A549 (cell line): ENCODE data around the gene SLC2A1. TPM values are rescaled to one million over a fixed set of nuclear protein-coding genes. Genes with fewer than 3 reads are reported as not detected.

Experiments
- BHLHE40 ChIP-seq: IDR thresholded peaks from 2 replicates; pipeline ENCODE4 v1.6.1; 2012; ENCODE audit warnings: low read depth, low read length, inconsistent platforms
- CBX2 ChIP-seq: fragments of 200-600 bp; sonication (generic); IDR thresholded peaks from 2 replicates; pipeline ENCODE4 v1.6.1; 2016; ENCODE audit warnings: low read depth, mild to moderate bottlenecking, borderline replicate concordance
- CEBPB ChIP-seq, 2 experiments: fragments of >200 bp in 1 of 2; sonication (Bioruptor Twin) in 1 of 2; formaldehyde crosslinking in 1 of 2; IDR thresholded peaks; 2 replicates each; pipeline ENCODE4 v1.6.1; 2012 to 2016
- CHD2 ChIP-seq: fragments of 150-350 bp; IDR thresholded peaks from 2 replicates; pipeline ENCODE4 v1.6.1; 2014; ENCODE audit warnings: low read length; ENCODE audit not compliant: partially characterized antibody
- CHD4 ChIP-seq: fragments of 200-600 bp; sonication (generic); IDR thresholded peaks from 2 replicates; pipeline ENCODE4 v1.6.1; 2016; ENCODE audit warnings: antibody characterized with exemption, mild to moderate bottlenecking, borderline replicate concordance
- EHMT2 ChIP-seq: fragments of 200-600 bp; sonication (generic); IDR thresholded peaks from 2 replicates; pipeline ENCODE4 v1.6.1; 2016; ENCODE audit warnings: antibody characterized with exemption, low read depth, mild to moderate bottlenecking, moderate library complexity
- ESRRA ChIP-seq: fragments of 150-350 bp; IDR thresholded peaks from 2 replicates; pipeline ENCODE4 v1.6.1; 2014; ENCODE audit warnings: mild to moderate bottlenecking, low read length, borderline replicate concordance
- FOSB ChIP-seq: fragments of 250-450 bp; sonication (Bioruptor Pico); IDR thresholded peaks from 2 replicates; pipeline ENCODE4 v1.5.0; 2020; ENCODE audit warnings: mild to moderate bottlenecking, moderate library complexity
- FOSL2 ChIP-seq, 2 experiments: fragments of 450-650 bp in 1 of 2; fragments of >200 bp in 1 of 2; sonication (Bioruptor Twin) in 1 of 2; formaldehyde crosslinking; IDR thresholded peaks; 2 replicates each; pipeline versions ENCODE4 v1.5.0 to v1.6.1; 2016 to 2020; ENCODE audit warnings: mild to moderate bottlenecking in 1 of 2, moderate library complexity in 1 of 2
- FOXS1 ChIP-seq: fragments of 250-450 bp; sonication (Bioruptor Pico); IDR thresholded peaks from 2 replicates; pipeline ENCODE4 v1.5.0; 2020; ENCODE audit warnings: mild to moderate bottlenecking, moderate library complexity
- GATA3 ChIP-seq: IDR thresholded peaks from 2 replicates; pipeline ENCODE4 v1.6.1; 2012; ENCODE audit warnings: borderline replicate concordance
- HOXA7 ChIP-seq: fragments of 250-450 bp; sonication (Bioruptor Pico); IDR thresholded peaks from 2 replicates; pipeline ENCODE4 v1.5.0; 2020; ENCODE audit warnings: mild to moderate bottlenecking, moderate library complexity
- HOXB13 ChIP-seq: fragments of 250-450 bp; sonication (Bioruptor Pico); IDR thresholded peaks from 2 replicates; pipeline ENCODE4 v1.5.0; 2020; ENCODE audit warnings: low read depth, mild to moderate bottlenecking, moderate library complexity
- HOXB5 ChIP-seq: fragments of 250-450 bp; sonication (Bioruptor Pico); IDR thresholded peaks from 2 replicates; pipeline ENCODE4 v1.5.0; 2020; ENCODE audit warnings: mild to moderate bottlenecking, moderate library complexity
- JUNB ChIP-seq: fragments of >200 bp; sonication (Bioruptor Twin); formaldehyde crosslinking; IDR thresholded peaks from 2 replicates; pipeline ENCODE4 v1.6.1; 2016
- KDM5A ChIP-seq: fragments of 200-600 bp; sonication (generic); IDR thresholded peaks from 2 replicates; pipeline ENCODE4 v1.6.1; 2016; ENCODE audit warnings: antibody characterized with exemption, mild to moderate bottlenecking
- MAZ ChIP-seq: fragments of 150-350 bp; IDR thresholded peaks from 2 replicates; pipeline ENCODE4 v1.6.1; 2014; ENCODE audit warnings: antibody characterized with exemption, low read depth, low read length, borderline replicate concordance
- MYC ChIP-seq: IDR thresholded peaks from 2 replicates; pipeline ENCODE4 v1.6.1; 2012; ENCODE audit warnings: mild to moderate bottlenecking, inconsistent platforms, low read length, improper control_type of control experiment, borderline replicate concordance
- NFE2L2 ChIP-seq: fragments of 150-350 bp; conservative IDR thresholded peaks from 2 replicates; pipeline ENCODE4 v1.6.1; 2014; ENCODE audit warnings: low read length
- PHF8 ChIP-seq: fragments of 200-600 bp; sonication (generic); IDR thresholded peaks from 2 replicates; pipeline ENCODE4 v1.6.1; 2016; ENCODE audit warnings: low read depth, mild to moderate bottlenecking, antibody characterized with exemption, moderate library complexity, borderline replicate concordance
- POLR2AphosphoS2 ChIP-seq: conservative IDR thresholded peaks from 2 replicates; pipeline ENCODE4 v1.6.1; 2012; ENCODE audit warnings: low read length, improper control_type of control experiment, inconsistent platforms
- RAD21 ChIP-seq, 2 experiments: fragments of >200 bp in 1 of 2; sonication (Bioruptor Twin) in 1 of 2; formaldehyde crosslinking in 1 of 2; IDR thresholded peaks in 1 of 2; conservative IDR thresholded peaks in 1 of 2; 2 replicates in 1 of 2; 3 replicates in 1 of 2; pipeline ENCODE4 v1.6.1; 2012 to 2018; ENCODE audit warnings: inconsistent platforms in 1 of 2
- RARB ChIP-seq: fragments of 250-450 bp; sonication (Bioruptor Pico); IDR thresholded peaks from 2 replicates; pipeline ENCODE4 v1.8.0; 2021; ENCODE audit warnings: mild to moderate bottlenecking, moderate library complexity
- RCOR1 ChIP-seq: fragments of 150-350 bp; IDR thresholded peaks from 2 replicates; pipeline ENCODE4 v1.6.1; 2014; ENCODE audit warnings: antibody characterized with exemption, low read length, low read depth
- RNF2 ChIP-seq: fragments of 200-600 bp; sonication (generic); IDR thresholded peaks from 2 replicates; pipeline ENCODE4 v1.6.1; 2016; ENCODE audit warnings: low read depth, mild to moderate bottlenecking, antibody characterized with exemption, moderate library complexity, borderline replicate concordance
- SMC3 ChIP-seq: fragments of >200 bp; sonication (Bioruptor Twin); formaldehyde crosslinking; IDR thresholded peaks from 3 replicates; pipeline ENCODE4 v1.6.1; 2018; ENCODE audit warnings: inconsistent platforms
- SREBF2 ChIP-seq: fragments of 450-650 bp; IDR thresholded peaks from 2 replicates; pipeline ENCODE4 v1.6.1; 2014; ENCODE audit warnings: mild to moderate bottlenecking, moderate library complexity
- TP53 ChIP-seq: fragments of 250-450 bp; sonication (Bioruptor Pico); IDR thresholded peaks from 2 replicates; pipeline ENCODE4 v1.5.0; 2021; ENCODE audit warnings: mild to moderate bottlenecking, moderate library complexity
- polyA plus RNA-seq, 4 experiments: library from polyadenylated mRNA; depleted of rRNA in 3 of 4; stranded (reverse); fragments of >200 nt; fragmentation: RNase III in 1 of 4; extraction: RNeasy Plus Mini Kit Qiagen cat#74134 plus additional on column Dnase treatment in 1 of 4; gene quantifications; 2 replicates in 3 of 4; 3 replicates in 1 of 4; pipeline ENCODE4 v1.2.3, GENCODE V29; 2011 to 2017
- TF ChIP-seq, protein P1 (sequence below): fragments of 250-450 bp; sonication (Bioruptor Pico); IDR thresholded peaks from 2 replicates; pipeline ENCODE4 v1.5.0; 2021; ENCODE audit warnings: mild to moderate bottlenecking, moderate library complexity, borderline replicate concordance
- TF ChIP-seq, protein P2 (sequence below): fragments of >200 bp; sonication (Bioruptor Twin); formaldehyde crosslinking; IDR thresholded peaks from 3 replicates; pipeline ENCODE4 v1.6.1; 2016
- TF ChIP-seq, protein P3 (sequence below): IDR thresholded peaks from 2 replicates; pipeline ENCODE4 v1.6.1; 2012
- TF ChIP-seq, protein P4 (sequence below): fragments of 150-350 bp; IDR thresholded peaks from 2 replicates; pipeline ENCODE4 v1.6.1; 2014; ENCODE audit warnings: low read depth, mild to moderate bottlenecking, low read length
- TF ChIP-seq, protein P5 (sequence below): fragments of >200 bp; sonication (Bioruptor Twin); formaldehyde crosslinking; IDR thresholded peaks from 3 replicates; pipeline ENCODE4 v1.5.1; 2016
- TF ChIP-seq, protein P6 (sequence below): IDR thresholded peaks from 2 replicates; pipeline ENCODE4 v1.6.1; 2012; ENCODE audit warnings: low read depth, borderline replicate concordance
- TF ChIP-seq, protein P7 (sequence below): IDR thresholded peaks from 2 replicates; pipeline ENCODE4 v1.6.1; 2012

SLC2A1 gene
- polyA plus RNA-seq, 2 of the 4 experiments (the other 2 are of a cell fraction): 106 to 124 TPM

DNA sequence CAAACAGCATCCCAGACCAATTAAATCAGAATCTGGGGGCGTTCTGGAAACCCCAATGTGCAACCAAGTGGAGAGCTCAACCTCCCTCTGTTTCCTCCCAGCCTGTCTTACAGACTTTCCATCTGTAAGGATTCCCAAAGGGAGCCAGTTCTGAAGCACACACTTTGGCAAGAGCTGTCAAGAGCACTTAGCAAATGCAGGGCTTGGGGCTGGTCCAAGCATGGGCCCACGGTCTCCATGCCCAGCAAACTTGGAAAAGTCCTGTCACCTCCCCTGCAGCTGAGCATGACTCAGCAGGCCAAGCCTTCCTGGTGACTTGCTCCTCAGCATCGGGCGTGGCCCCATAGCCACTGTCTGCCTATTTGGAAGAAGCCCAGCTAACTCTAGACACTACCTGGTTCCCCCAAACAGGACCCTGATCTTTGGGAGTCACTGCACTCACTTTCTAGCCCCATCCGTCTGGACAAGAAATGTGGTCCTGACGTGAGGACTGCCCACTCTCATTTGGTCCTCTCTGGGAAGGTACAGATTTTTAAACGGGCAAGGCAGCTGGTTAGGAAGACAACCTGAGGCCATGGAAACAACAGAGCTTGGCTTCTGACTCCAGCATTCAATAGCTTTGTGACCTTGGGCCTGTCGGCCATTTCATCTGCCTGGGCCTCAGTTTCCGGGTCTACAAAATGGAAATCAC is 16.9 kb downstream of the SLC2A1 start (continued):
- TF ChIP-seq, protein P1, sequence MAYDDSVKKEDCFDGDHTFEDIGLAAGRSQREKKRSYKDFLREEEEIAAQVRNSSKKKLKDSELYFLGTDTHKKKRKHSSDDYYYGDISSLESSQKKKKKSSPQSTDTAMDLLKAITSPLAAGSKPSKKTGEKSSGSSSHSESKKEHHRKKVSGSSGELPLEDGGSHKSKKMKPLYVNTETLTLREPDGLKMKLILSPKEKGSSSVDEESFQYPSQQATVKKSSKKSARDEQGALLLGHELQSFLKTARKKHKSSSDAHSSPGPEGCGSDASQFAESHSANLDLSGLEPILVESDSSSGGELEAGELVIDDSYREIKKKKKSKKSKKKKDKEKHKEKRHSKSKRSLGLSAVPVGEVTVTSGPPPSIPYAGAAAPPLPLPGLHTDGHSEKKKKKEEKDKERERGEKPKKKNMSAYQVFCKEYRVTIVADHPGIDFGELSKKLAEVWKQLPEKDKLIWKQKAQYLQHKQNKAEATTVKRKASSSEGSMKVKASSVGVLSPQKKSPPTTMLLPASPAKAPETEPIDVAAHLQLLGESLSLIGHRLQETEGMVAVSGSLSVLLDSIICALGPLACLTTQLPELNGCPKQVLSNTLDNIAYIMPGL (CRISPR knock-in tag): no peak
- TF ChIP-seq MYC: no peak
- TF ChIP-seq FOSL2 (IDR thresholded peaks at IDR 0.05): peak; percentile 44
- TF ChIP-seq FOSL2 (CRISPR knock-in tag; IDR thresholded peaks at IDR 0.05): peak; percentile 86
- TF ChIP-seq, protein P2, sequence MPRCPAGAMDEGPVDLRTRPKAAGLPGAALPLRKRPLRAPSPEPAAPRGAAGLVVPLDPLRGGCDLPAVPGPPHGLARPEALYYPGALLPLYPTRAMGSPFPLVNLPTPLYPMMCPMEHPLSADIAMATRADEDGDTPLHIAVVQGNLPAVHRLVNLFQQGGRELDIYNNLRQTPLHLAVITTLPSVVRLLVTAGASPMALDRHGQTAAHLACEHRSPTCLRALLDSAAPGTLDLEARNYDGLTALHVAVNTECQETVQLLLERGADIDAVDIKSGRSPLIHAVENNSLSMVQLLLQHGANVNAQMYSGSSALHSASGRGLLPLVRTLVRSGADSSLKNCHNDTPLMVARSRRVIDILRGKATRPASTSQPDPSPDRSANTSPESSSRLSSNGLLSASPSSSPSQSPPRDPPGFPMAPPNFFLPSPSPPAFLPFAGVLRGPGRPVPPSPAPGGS: no peak
- no peak for TF ChIP-seq TP53
- no peak for TF ChIP-seq FOSB (CRISPR knock-in tag)
- no peak for TF ChIP-seq ESRRA
- no peak for TF ChIP-seq BHLHE40
- no peak for TF ChIP-seq PHF8
- TF ChIP-seq, protein P3, sequence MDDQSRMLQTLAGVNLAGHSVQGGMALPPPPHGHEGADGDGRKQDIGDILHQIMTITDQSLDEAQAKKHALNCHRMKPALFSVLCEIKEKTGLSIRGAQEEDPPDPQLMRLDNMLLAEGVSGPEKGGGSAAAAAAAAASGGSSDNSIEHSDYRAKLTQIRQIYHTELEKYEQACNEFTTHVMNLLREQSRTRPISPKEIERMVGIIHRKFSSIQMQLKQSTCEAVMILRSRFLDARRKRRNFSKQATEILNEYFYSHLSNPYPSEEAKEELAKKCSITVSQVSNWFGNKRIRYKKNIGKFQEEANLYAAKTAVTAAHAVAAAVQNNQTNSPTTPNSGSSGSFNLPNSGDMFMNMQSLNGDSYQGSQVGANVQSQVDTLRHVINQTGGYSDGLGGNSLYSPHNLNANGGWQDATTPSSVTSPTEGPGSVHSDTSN: no peak
- TF ChIP-seq HOXB5 (CRISPR knock-in tag): peak; percentile 71
- no peak for TF ChIP-seq RCOR1
- no peak for TF ChIP-seq EHMT2
- TF ChIP-seq HOXA7 (CRISPR knock-in tag): no peak
- TF ChIP-seq HOXB13 (CRISPR knock-in tag): no peak; the same call in 1 of the 2 replicates
- peak in 1 of 2 experiments; percentile 7; a peak in 1 of 5 replicates for TF ChIP-seq RAD21 (conservative IDR thresholded peaks at IDR 0.05 in 1 of 2, IDR thresholded peaks at IDR 0.05 in 1 of 2)
- 0 out of 3 replicates have a peak, but pooled peaks have one; percentile 11 for TF ChIP-seq SMC3
- TF ChIP-seq RNF2: no peak
- peak; percentile 84 for TF ChIP-seq NFE2L2
- TF ChIP-seq SREBF2: no peak
- TF ChIP-seq POLR2AphosphoS2: no peak
- TF ChIP-seq, protein P4, sequence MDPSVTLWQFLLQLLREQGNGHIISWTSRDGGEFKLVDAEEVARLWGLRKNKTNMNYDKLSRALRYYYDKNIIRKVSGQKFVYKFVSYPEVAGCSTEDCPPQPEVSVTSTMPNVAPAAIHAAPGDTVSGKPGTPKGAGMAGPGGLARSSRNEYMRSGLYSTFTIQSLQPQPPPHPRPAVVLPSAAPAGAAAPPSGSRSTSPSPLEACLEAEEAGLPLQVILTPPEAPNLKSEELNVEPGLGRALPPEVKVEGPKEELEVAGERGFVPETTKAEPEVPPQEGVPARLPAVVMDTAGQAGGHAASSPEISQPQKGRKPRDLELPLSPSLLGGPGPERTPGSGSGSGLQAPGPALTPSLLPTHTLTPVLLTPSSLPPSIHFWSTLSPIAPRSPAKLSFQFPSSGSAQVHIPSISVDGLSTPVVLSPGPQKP: no peak
- no peak for TF ChIP-seq RARB (CRISPR knock-in tag)
- no peak for TF ChIP-seq CHD4
- TF ChIP-seq, protein P5, sequence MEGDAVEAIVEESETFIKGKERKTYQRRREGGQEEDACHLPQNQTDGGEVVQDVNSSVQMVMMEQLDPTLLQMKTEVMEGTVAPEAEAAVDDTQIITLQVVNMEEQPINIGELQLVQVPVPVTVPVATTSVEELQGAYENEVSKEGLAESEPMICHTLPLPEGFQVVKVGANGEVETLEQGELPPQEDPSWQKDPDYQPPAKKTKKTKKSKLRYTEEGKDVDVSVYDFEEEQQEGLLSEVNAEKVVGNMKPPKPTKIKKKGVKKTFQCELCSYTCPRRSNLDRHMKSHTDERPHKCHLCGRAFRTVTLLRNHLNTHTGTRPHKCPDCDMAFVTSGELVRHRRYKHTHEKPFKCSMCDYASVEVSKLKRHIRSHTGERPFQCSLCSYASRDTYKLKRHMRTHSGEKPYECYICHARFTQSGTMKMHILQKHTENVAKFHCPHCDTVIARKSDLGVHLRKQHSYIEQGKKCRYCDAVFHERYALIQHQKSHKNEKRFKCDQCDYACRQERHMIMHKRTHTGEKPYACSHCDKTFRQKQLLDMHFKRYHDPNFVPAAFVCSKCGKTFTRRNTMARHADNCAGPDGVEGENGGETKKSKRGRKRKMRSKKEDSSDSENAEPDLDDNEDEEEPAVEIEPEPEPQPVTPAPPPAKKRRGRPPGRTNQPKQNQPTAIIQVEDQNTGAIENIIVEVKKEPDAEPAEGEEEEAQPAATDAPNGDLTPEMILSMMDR: no peak
- TF ChIP-seq, protein P6, sequence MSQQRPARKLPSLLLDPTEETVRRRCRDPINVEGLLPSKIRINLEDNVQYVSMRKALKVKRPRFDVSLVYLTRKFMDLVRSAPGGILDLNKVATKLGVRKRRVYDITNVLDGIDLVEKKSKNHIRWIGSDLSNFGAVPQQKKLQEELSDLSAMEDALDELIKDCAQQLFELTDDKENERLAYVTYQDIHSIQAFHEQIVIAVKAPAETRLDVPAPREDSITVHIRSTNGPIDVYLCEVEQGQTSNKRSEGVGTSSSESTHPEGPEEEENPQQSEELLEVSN: no peak
- TF ChIP-seq FOXS1: peak; percentile 13; the same call in 1 of the 2 replicates
- TF ChIP-seq GATA3: no peak
- no peak for TF ChIP-seq CHD2
- TF ChIP-seq MAZ: no peak
- TF ChIP-seq KDM5A: no peak
- TF ChIP-seq, protein P7, sequence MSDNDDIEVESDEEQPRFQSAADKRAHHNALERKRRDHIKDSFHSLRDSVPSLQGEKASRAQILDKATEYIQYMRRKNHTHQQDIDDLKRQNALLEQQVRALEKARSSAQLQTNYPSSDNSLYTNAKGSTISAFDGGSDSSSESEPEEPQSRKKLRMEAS: peak; percentile 72
- peak; percentile 41; the same call in 1 of the 2 replicates for TF ChIP-seq JUNB
- TF ChIP-seq CBX2: no peak
- TF ChIP-seq CEBPB (IDR thresholded peaks at IDR 0.05): no peak
